Neural progenitor cell (in vitro differentiated cells): Measurements from ENCODE around the gene ATP6V1E1. TPM values are rescaled to one million over a fixed set of nuclear protein-coding genes. Genes with fewer than 3 reads are reported as not detected.

Experiments
- DNase-seq: peaks from one replicate; pipeline ENCODE4 v3.0.0-alpha.2; 2016; ENCODE audit warnings: low spot score
- H2AFZ ChIP-seq: fragments of 200-600 bp; sonication (generic); replicated peaks from 2 replicates; pipeline ENCODE4 v1.6.1; 2016; ENCODE audit warnings: antibody characterized with exemption
- H3F3A ChIP-seq: fragments of 200-600 bp; sonication (generic); 2 replicates; pipeline ENCODE4 v1.6.1; 2016; ENCODE audit warnings: antibody characterized with exemption, low read depth
- H3K27ac ChIP-seq: fragments of 200-600 bp; sonication (generic); 2 replicates; pipeline ENCODE4 v1.5.1; 2016; ENCODE audit warnings: mild to moderate bottlenecking
- H3K27me3 ChIP-seq: fragments of 200-600 bp; sonication (generic); 2 replicates; pipeline ENCODE4 v1.6.1; 2016; ENCODE audit warnings: mild to moderate bottlenecking, moderate library complexity
- H3K36me3 ChIP-seq: fragments of 200-600 bp; sonication (generic); 2 replicates; pipeline ENCODE4 v1.5.1; 2016
- H3K4me1 ChIP-seq: fragments of 200-600 bp; sonication (generic); 2 replicates; pipeline ENCODE4 v1.6.1; 2016; ENCODE audit warnings: mixed run types
- H3K4me2 ChIP-seq: fragments of 200-600 bp; sonication (generic); 2 replicates; pipeline ENCODE4 v1.6.1; 2016
- H3K4me3 ChIP-seq: fragments of 200-600 bp; sonication (generic); 2 replicates; pipeline ENCODE4 v1.5.1; 2016
- H3K79me2 ChIP-seq: fragments of 200-600 bp; sonication (generic); 2 replicates; pipeline ENCODE4 v1.6.1; 2016; ENCODE audit warnings: low read depth
- H3K9ac ChIP-seq: fragments of 200-600 bp; sonication (generic); 2 replicates; pipeline ENCODE4 v1.6.1; 2016
- H3K9me3 ChIP-seq: fragments of 200-600 bp; sonication (generic); 2 replicates; pipeline ENCODE4 v1.5.1; 2016; ENCODE audit warnings: low read depth
- H4K20me1 ChIP-seq: fragments of 200-600 bp; sonication (generic); 2 replicates; pipeline ENCODE4 v1.6.1; 2016; ENCODE audit warnings: low read depth
- H3K27ac Mint-ChIP-seq: 3 replicates; pipeline ENCODE4 v1.8.0; 2021; ENCODE audit warnings: mixed read lengths
- H3K27me3 Mint-ChIP-seq: 2 replicates; pipeline ENCODE4 v1.8.0; 2022; ENCODE audit warnings: low read depth, mild to moderate bottlenecking, inconsistent platforms, moderate library complexity, mixed read lengths; ENCODE audit not compliant: insufficient read depth
- H3K36me3 Mint-ChIP-seq: 3 replicates; pipeline ENCODE4 v1.8.0; 2021; ENCODE audit warnings: mixed read lengths
- H3K4me1 Mint-ChIP-seq: 3 replicates; pipeline ENCODE4 v1.8.0; 2021; ENCODE audit warnings: mixed read lengths
- H3K4me3 Mint-ChIP-seq: 3 replicates; pipeline ENCODE4 v1.8.0; 2021; ENCODE audit warnings: mild to moderate bottlenecking, moderate library complexity, mixed read lengths
- H3K9me3 Mint-ChIP-seq: 3 replicates; pipeline ENCODE4 v1.8.0; 2020; ENCODE audit warnings: mixed read lengths
- EZH2 ChIP-seq: fragments of 200-600 bp; sonication (generic); IDR thresholded peaks from 2 replicates; pipeline ENCODE4 v1.6.1; 2017; ENCODE audit warnings: antibody characterized with exemption, mild to moderate bottlenecking, moderate library complexity
- EZH2phosphoT487 ChIP-seq: fragments of 200-600 bp; sonication (generic); IDR thresholded peaks from 2 replicates; pipeline ENCODE4 v1.6.1; 2017; ENCODE audit warnings: antibody characterized with exemption
- total RNA-seq: library from RNA; depleted of rRNA; stranded (reverse); fragments of >200 nt; gene quantifications from 2 replicates; pipeline ENCODE4 v1.2.3, GENCODE V29; 2015; ENCODE audit warnings: low replicate concordance
- TF ChIP-seq, protein P1 (sequence below): fragments of 200-600 bp; sonication (generic); IDR thresholded peaks from 2 replicates; pipeline ENCODE4 v1.5.1; 2017; ENCODE audit warnings: antibody characterized with exemption, mild to moderate bottlenecking

The ATP6V1E1 gene
- total RNA-seq, 1 donor from 2014 or later, result 87.1 TPM

GRCh38 chr22:17562906-17563870, 65.4 kb downstream of the ATP6V1E1 start, which contains the start of gene SLC25A18:
SLC25A18 (plus strand) TSS chr22:17563498; CDS start chr22:17579945, 16,447 bp downstream.
- Histone ChIP-seq H3K27ac (peak within 1 kb of the TSS; percentile 42), H3K9ac (no peak within 1 kb of the TSS), H3F3A (peaks cover 26% of the 10 kb centered on the region), H3K9me3 (no peaks in the 10 kb centered on the region), H3K27me3 (no peaks in the 10 kb centered on the region), H3K4me3 (no peak within 1 kb of the TSS), H4K20me1 (no peaks in the 10 kb centered on the region), H3K4me1 (peaks cover 17% of the 10 kb centered on the region), H3K36me3 (peaks cover 5% of the 10 kb centered on the region), H3K79me2 (no peaks in the 10 kb centered on the region), H3K4me2 (peak within 1 kb of the TSS; percentile 11), H2AFZ (no peak within 1 kb of the TSS)
- Mint-ChIP-seq H3K36me3 (peaks cover 20% of the 10 kb centered on the region), H3K27me3 (peaks cover 8% of the 10 kb centered on the region), H3K27ac (peak within 1 kb of the TSS; percentile 72), H3K4me1 (peaks cover 19% of the 10 kb centered on the region), H3K4me3 (no peak within 1 kb of the TSS), H3K9me3 (peaks cover 17% of the 10 kb centered on the region)
- peak; percentile 43 for DNase-seq
- no peak for TF ChIP-seq EZH2
- TF ChIP-seq, protein P1, sequence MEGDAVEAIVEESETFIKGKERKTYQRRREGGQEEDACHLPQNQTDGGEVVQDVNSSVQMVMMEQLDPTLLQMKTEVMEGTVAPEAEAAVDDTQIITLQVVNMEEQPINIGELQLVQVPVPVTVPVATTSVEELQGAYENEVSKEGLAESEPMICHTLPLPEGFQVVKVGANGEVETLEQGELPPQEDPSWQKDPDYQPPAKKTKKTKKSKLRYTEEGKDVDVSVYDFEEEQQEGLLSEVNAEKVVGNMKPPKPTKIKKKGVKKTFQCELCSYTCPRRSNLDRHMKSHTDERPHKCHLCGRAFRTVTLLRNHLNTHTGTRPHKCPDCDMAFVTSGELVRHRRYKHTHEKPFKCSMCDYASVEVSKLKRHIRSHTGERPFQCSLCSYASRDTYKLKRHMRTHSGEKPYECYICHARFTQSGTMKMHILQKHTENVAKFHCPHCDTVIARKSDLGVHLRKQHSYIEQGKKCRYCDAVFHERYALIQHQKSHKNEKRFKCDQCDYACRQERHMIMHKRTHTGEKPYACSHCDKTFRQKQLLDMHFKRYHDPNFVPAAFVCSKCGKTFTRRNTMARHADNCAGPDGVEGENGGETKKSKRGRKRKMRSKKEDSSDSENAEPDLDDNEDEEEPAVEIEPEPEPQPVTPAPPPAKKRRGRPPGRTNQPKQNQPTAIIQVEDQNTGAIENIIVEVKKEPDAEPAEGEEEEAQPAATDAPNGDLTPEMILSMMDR, result peak; percentile 29

- peaks cover 6% of the 10 kb centered on the region for H3K27me3 Mint-ChIP-seq
- TF ChIP-seq, protein P1, result no peak
- TF ChIP-seq EZH2phosphoT487, result no peak
- TF ChIP-seq EZH2, result no peak
Measured at GRCh38 chr22:17559188-17559587, 69.4 kb downstream of the ATP6V1E1 start.

GRCh38 chr22:17554814-17555213, 73.7 kb downstream of the ATP6V1E1 start:
- Histone ChIP-seq H3K4me2 (no peak overlapping the region), H3K27me3 (no peaks in the 10 kb centered on the region), H3K4me3 (no peak overlapping the region), H3K9me3 (no peaks in the 10 kb centered on the region), H2AFZ (no peak overlapping the region), H3K79me2 (no peaks in the 10 kb centered on the region), H3K4me1 (no peaks in the 10 kb centered on the region), H3K9ac (no peak overlapping the region), H3K36me3 (peaks cover 26% of the 10 kb centered on the region), H3K27ac (no peak overlapping the region), H4K20me1 (peaks cover 7% of the 10 kb centered on the region), H3F3A (peaks cover 15% of the 10 kb centered on the region)
- Mint-ChIP-seq H3K9me3 (peaks cover 8% of the 10 kb centered on the region), H3K36me3 (peaks cover 45% of the 10 kb centered on the region), H3K4me3 (no peak overlapping the region), H3K4me1 (no peaks in the 10 kb centered on the region), H3K27ac (no peak overlapping the region), H3K27me3 (peaks cover 2% of the 10 kb centered on the region)
- TF ChIP-seq, protein P1, result no peak
- no peak for TF ChIP-seq EZH2
- TF ChIP-seq EZH2phosphoT487, result no peak
- DNase-seq, result no peak

More at GRCh38 chr22:17559188-17559587, 69.4 kb downstream of the ATP6V1E1 start:
- no peaks in the 10 kb centered on the region for H3K79me2 ChIP-seq
- Mint-ChIP-seq H3K4me1 (peaks cover 19% of the 10 kb centered on the region), H3K4me3 (no peak overlapping the region), H3K27ac (no peak overlapping the region), H3K9me3 (peaks cover 17% of the 10 kb centered on the region), H3K36me3 (peaks cover 30% of the 10 kb centered on the region)
- H3K27ac ChIP-seq, result no peak overlapping the region
- no peak overlapping the region for H3K9ac ChIP-seq
- no peak overlapping the region for H3K4me3 ChIP-seq
- H3K36me3 ChIP-seq, result peaks cover 9% of the 10 kb centered on the region
- H3K4me2 ChIP-seq, result no peak overlapping the region
- no peak for DNase-seq
- peaks cover 17% of the 10 kb centered on the region for H3K4me1 ChIP-seq
- peaks cover 31% of the 10 kb centered on the region for H3F3A ChIP-seq
- peaks cover 4% of the 10 kb centered on the region for H4K20me1 ChIP-seq
- no peaks in the 10 kb centered on the region for H3K27me3 ChIP-seq
- no peaks in the 10 kb centered on the region for H3K9me3 ChIP-seq
- H2AFZ ChIP-seq, result no peak overlapping the region
